Left lung (tissue), 10 donors: ENCODE data around the gene HOXA5. TPM values are rescaled to one million over a fixed set of nuclear protein-coding genes. Genes with fewer than 3 reads are reported as not detected.
A peak's percentile ranks its signal among the peaks of the same experiment; 100 is the strongest.

ENCODE experiments used
- ATAC-seq: fragments of 200-7000 bp; cut with Tn5 transposase; one replicate; pipeline ENCODE4 v1.9.1; 2020; ENCODE audit warnings: moderate library complexity
- DNase-seq, 4 donors: peaks; one replicate each; pipeline ENCODE4 v3.0.0-alpha.2; 2013 to 2020
- H3K27ac ChIP-seq, 2 donors: fragments of 200-600 bp; sonication (generic) in 1 of 2; one replicate each; pipeline versions ENCODE4 v1.5.0 to v1.8.0; 2020 to 2021
- H3K27me3 ChIP-seq, 2 donors: fragments of 200-600 bp; sonication (generic) in 1 of 2; one replicate each; pipeline versions ENCODE4 v1.5.0 to v1.8.0; 2020 to 2021
- H3K36me3 ChIP-seq, 2 donors: fragments of 200-600 bp; sonication (generic) in 1 of 2; one replicate each; pipeline versions ENCODE4 v1.5.0 to v1.8.0; 2020 to 2021
- H3K4me1 ChIP-seq, 2 donors: fragments of 200-600 bp; one replicate each; pipeline ENCODE4 v1.8.0; 2021
- H3K4me3 ChIP-seq, 2 donors: fragments of 200-600 bp; sonication (generic) in 1 of 2; one replicate each; pipeline versions ENCODE4 v1.5.0 to v1.8.0; 2020 to 2021; ENCODE audit warnings: mild to moderate bottlenecking in 1 of 2
- H3K9me3 ChIP-seq, 2 donors: fragments of 200-600 bp; sonication (generic) in 1 of 2; one replicate each; pipeline versions ENCODE4 v1.5.0 to v1.8.0; 2020 to 2021
- CTCF ChIP-seq, 2 donors: fragments of 200-600 bp; sonication (generic) in 1 of 2; IDR thresholded peaks; one replicate each; pipeline versions ENCODE4 v1.5.0 to v1.8.0; 2021; ENCODE audit warnings: antibody characterized with exemption in 2 of 2
- intact Hi-C, 2 donors: fragments of 100-400 bp; cut with DNase I; formaldehyde crosslinking; loops; one replicate each; pipeline versions ENCODE4 v1.11.2 to v1.14.2; 2022
- polyA plus RNA-seq, 6 donors: library from polyadenylated mRNA; unstranded; fragments of 120-200 nt; gene quantifications; one replicate each; pipeline ENCODE4 v1.2.1, GENCODE V29; 2013; ENCODE audit not compliant: insufficient read length in 6 of 6
- total RNA-seq, 2 donors: library from RNA; stranded (reverse); fragmentation: NEBNext Ultra II Directional; extraction: Animal tissue kit (Norgen Biotek cat#: 25700); gene quantifications; one replicate each; pipeline ENCODE4 v1.2.1, GENCODE V29; 2021
- donor health status: DM: no; HTN: yes; CAD: no.
- donor health status: DM: no; HTN: no; CAD: no.

Gene HOXA5
- total and polyA plus RNA-seq, 8 donors: 16.1 to 94.7 (median 86.1) TPM

- H3K4me3 ChIP-seq: no peak overlapping the region
- DNase-seq (peak in 2 of 4 donors; percentile 91 to 96), ATAC-seq (no peak)
- no peak for TF ChIP-seq CTCF (IDR thresholded peaks at IDR 0.05)
- peaks cover 6 to 28% of the 10 kb centered on the region in 2 donors for H3K4me1 ChIP-seq
- intact Hi-C loops: no loop called here
- H3K36me3 ChIP-seq: no peaks in the 10 kb centered on the region
- H3K27ac ChIP-seq: peak overlapping the region in 1 of 2 donors; percentile 34
- H3K9me3 ChIP-seq: no peaks in the 10 kb centered on the region
- H3K27me3 ChIP-seq: peaks cover 0 to 97% of the 10 kb centered on the region in 2 donors
These were observed 15.4 kb downstream of the HOXA5 start for GRCh38 chr7:27128034-27128433.

GRCh38 chr7:27126596-27127327 is 16.7 kb downstream of the HOXA5 start:
- TF ChIP-seq CTCF (IDR thresholded peaks at IDR 0.05): no peak
- Histone ChIP-seq H3K4me1 (peaks cover 6 to 30% of the 10 kb centered on the region in 2 donors), H3K27me3 (peaks cover 0 to 97% of the 10 kb centered on the region in 2 donors)

GRCh38 chr7:27125986-27126394 is 17.5 kb downstream of the HOXA5 start:
- Histone ChIP-seq H3K27me3 (peaks cover 0 to 91% of the 10 kb centered on the region in 2 donors), H3K9me3 (no peaks in the 10 kb centered on the region), H3K4me3 (no peak overlapping the region), H3K4me1 (peaks cover 6 to 25% of the 10 kb centered on the region in 2 donors), H3K36me3 (no peaks in the 10 kb centered on the region), H3K27ac (peak overlapping the region in 1 of 2 donors; percentile 71)
- no peak for TF ChIP-seq CTCF (IDR thresholded peaks at IDR 0.05)
- intact Hi-C loops: no loop called here
- no peak for ATAC-seq
- no peak for DNase-seq

More at GRCh38 chr7:27126596-27127327, 16.7 kb downstream of the HOXA5 start:
- intact Hi-C loops: no loop called here
- Histone ChIP-seq H3K4me3 (no peak overlapping the region), H3K36me3 (no peaks in the 10 kb centered on the region), H3K9me3 (no peaks in the 10 kb centered on the region), H3K27ac (no peak overlapping the region)
- ATAC-seq: no peak
- DNase-seq: no peak

GRCh38 chr7:27124902-27125689 is 18.4 kb downstream of the HOXA5 start:
- no peak overlapping the region for H3K4me3 ChIP-seq
- no peak for DNase-seq

More at GRCh38 chr7:27124902-27125689, 18.4 kb downstream of the HOXA5 start:
- no peak for ATAC-seq
- no peaks in the 10 kb centered on the region for H3K36me3 ChIP-seq
- H3K4me1 ChIP-seq: peaks cover 8 to 25% of the 10 kb centered on the region in 2 donors
- TF ChIP-seq CTCF (IDR thresholded peaks at IDR 0.05): no peak
- H3K27me3 ChIP-seq: peaks cover 0 to 90% of the 10 kb centered on the region in 2 donors
- H3K9me3 ChIP-seq: no peaks in the 10 kb centered on the region
- peak overlapping the region; percentile 71 to 83 for H3K27ac ChIP-seq
- intact Hi-C loops: no loop called here
